HEK293 (cell line): ENCODE data around the gene GTSF1L.

Source experiments
- CTCF ChIA-PET: fragments of 350-600 bp; formaldehyde crosslinking; extraction: SDS; loops from one replicate; lab custom pipeline; 2021; ENCODE audit warnings: antibody characterized with exemption; lab: Yijun Ruan, JAX
- POLR2A ChIA-PET: fragments of 300-600 bp; formaldehyde crosslinking; extraction: SDS; loops from one replicate; lab custom pipeline; 2020; ENCODE audit warnings: antibody characterized with exemption, inconsistent platforms; lab: Yijun Ruan, JAX
- H3K27ac ChIP-seq: fragments of 200-500 bp; sonication (Bioruptor generic); 2 replicates; pipeline ENCODE4 v1.5.1; 2014; ENCODE audit warnings: low read depth, low read length, control low read depth, inconsistent platforms; ENCODE audit errors: extremely low read depth
- H3K36me3 ChIP-seq, 2 experiments: fragments of 200-500 bp in 1 of 2; sonication (Bioruptor generic) in 1 of 2; 1 replicate in 1 of 2; 2 replicates in 1 of 2; pipeline ENCODE4 v1.5.1; 2014 to 2017; ENCODE audit warnings: inconsistent platforms in 2 of 2, low read length in 2 of 2; ENCODE audit not compliant: control insufficient read depth in 2 of 2, insufficient read depth in 1 of 2
- H3K4me1 ChIP-seq: fragments of 200-500 bp; sonication (Bioruptor generic); 2 replicates; pipeline ENCODE4 v1.5.1; 2014; ENCODE audit warnings: mild to moderate bottlenecking, low read length, inconsistent platforms; ENCODE audit not compliant: control insufficient read depth, insufficient read depth
- H3K4me3 ChIP-seq: 2 replicates; pipeline ENCODE4 v1.5.1; 2011; ENCODE audit warnings: low read depth, mild to moderate bottlenecking, control low read depth, low read length, moderate library complexity
- H3K9me3 ChIP-seq: fragments of 200-500 bp; sonication (Bioruptor generic); 2 replicates; pipeline ENCODE4 v1.5.1; 2014; ENCODE audit warnings: low read depth, low read length, inconsistent platforms; ENCODE audit not compliant: control insufficient read depth, insufficient read depth
- ATF2 ChIP-seq: fragments of 450-650 bp; formaldehyde crosslinking; IDR thresholded peaks from 2 replicates; pipeline ENCODE4 v1.5.1; 2016; ENCODE audit warnings: missing biosample characterization, missing genetic modification characterization, low read depth
- BCL11A ChIP-seq: fragments of 450-650 bp; formaldehyde crosslinking; IDR thresholded peaks from 2 replicates; pipeline ENCODE4 v1.5.1; 2016; ENCODE audit warnings: low read depth, missing biosample characterization, missing genetic modification characterization
- GLI2 ChIP-seq: fragments of 450-650 bp; formaldehyde crosslinking; IDR thresholded peaks from 2 replicates; pipeline ENCODE4; 2017; ENCODE audit warnings: missing biosample characterization, missing genetic modification characterization, low read depth, borderline replicate concordance
- MEIS1 ChIP-seq: sonication (generic); formaldehyde crosslinking; IDR thresholded peaks from 2 replicates; pipeline ENCODE4 v1.8.1; 2022; ENCODE audit warnings: missing genetic modification reagents, mild to moderate bottlenecking, borderline replicate concordance
- PRDM6 ChIP-seq: fragments of 450-650 bp; formaldehyde crosslinking; IDR thresholded peaks from 2 replicates; pipeline ENCODE4 v1.5.1; 2017; ENCODE audit warnings: missing biosample characterization, missing genetic modification characterization
- RBAK ChIP-seq: fragments of 450-650 bp; formaldehyde crosslinking; IDR thresholded peaks from 2 replicates; pipeline ENCODE4 v1.5.1; 2016; ENCODE audit warnings: missing biosample characterization, missing genetic modification characterization
- REPIN1 ChIP-seq: fragments of 450-650 bp; formaldehyde crosslinking; IDR thresholded peaks from 2 replicates; pipeline ENCODE4 v1.5.1; 2017; ENCODE audit warnings: missing biosample characterization, missing genetic modification characterization, low read depth
- WT1 ChIP-seq: fragments of 450-650 bp; formaldehyde crosslinking; IDR thresholded peaks from 2 replicates; pipeline ENCODE4 v1.5.1; 2016; ENCODE audit warnings: missing biosample characterization, missing genetic modification characterization
- ZBTB21 ChIP-seq: fragments of 450-650 bp; formaldehyde crosslinking; IDR thresholded peaks from 2 replicates; pipeline ENCODE4 v1.5.1; 2017; ENCODE audit warnings: missing biosample characterization, missing genetic modification characterization
- ZBTB26 ChIP-seq: fragments of 450-650 bp; formaldehyde crosslinking; optimal IDR thresholded peaks from 2 replicates; pipeline ENCODE3; 2016; ENCODE audit warnings: missing biosample characterization, mild to moderate bottlenecking, missing genetic modification characterization
- ZNF140 ChIP-seq: fragments of 450-650 bp; formaldehyde crosslinking; IDR thresholded peaks from 2 replicates; pipeline ENCODE4 v1.5.1; 2016; ENCODE audit warnings: missing biosample characterization, missing genetic modification characterization
- ZNF146 ChIP-seq: fragments of 450-650 bp; formaldehyde crosslinking; IDR thresholded peaks from 2 replicates; pipeline ENCODE4 v1.5.1; 2016; ENCODE audit warnings: missing biosample characterization, missing genetic modification characterization
- ZNF175 ChIP-seq: fragments of 450-650 bp; formaldehyde crosslinking; IDR thresholded peaks from 2 replicates; pipeline ENCODE4 v1.5.1; 2016; ENCODE audit warnings: missing biosample characterization, missing genetic modification characterization
- ZNF24 ChIP-seq: fragments of 450-650 bp; formaldehyde crosslinking; IDR thresholded peaks from 2 replicates; pipeline ENCODE4 v1.5.1; 2016; ENCODE audit warnings: missing biosample characterization, missing genetic modification characterization
- ZNF311 ChIP-seq: fragments of 450-650 bp; formaldehyde crosslinking; IDR thresholded peaks from 2 replicates; pipeline ENCODE4 v1.5.1; 2017; ENCODE audit warnings: missing biosample characterization, missing genetic modification characterization, borderline replicate concordance
- ZNF341 ChIP-seq: fragments of 450-650 bp; formaldehyde crosslinking; IDR thresholded peaks from 2 replicates; pipeline ENCODE4; 2016; ENCODE audit warnings: low read depth, missing biosample characterization, missing genetic modification characterization
- ZNF449 ChIP-seq: fragments of 450-650 bp; formaldehyde crosslinking; IDR thresholded peaks from 2 replicates; pipeline ENCODE4 v1.5.1; 2017; ENCODE audit warnings: missing biosample characterization, mild to moderate bottlenecking, missing genetic modification characterization, moderate library complexity
- ZNF510 ChIP-seq: fragments of 450-650 bp; formaldehyde crosslinking; IDR thresholded peaks from 2 replicates; pipeline ENCODE4 v1.5.1; 2018; ENCODE audit warnings: mild to moderate bottlenecking, missing genetic modification characterization, missing biosample characterization; ENCODE audit not compliant: insufficient replicate concordance
- ZNF626 ChIP-seq: fragments of 450-650 bp; sonication (Bioruptor Pico); formaldehyde crosslinking; IDR thresholded peaks from 2 replicates; pipeline ENCODE4 v1.5.1; 2018; ENCODE audit warnings: missing biosample characterization, missing genetic modification characterization, inconsistent platforms

Gene GTSF1L

GRCh38 chr20:43755390-43755789, 28.6 kb upstream of the GTSF1L start:
- no peak overlapping the region for H3K4me3 ChIP-seq
- TF ChIP-seq ZNF175 (tag by site-specific recombination) = no peak
- TF ChIP-seq ZNF146 (tag by site-specific recombination) = no peak
- TF ChIP-seq, all 188 proteins: peak for 0
- CTCF ChIA-PET = interaction anchor here (0.6 to 0.7 kb wide), 2 partner anchors 295 to 328 kb away, joined by 3 to 4 read pairs; no protein-coding TSS in a partner anchor
- POLR2A ChIA-PET = no interaction called here
- Histone ChIP-seq H3K27ac (no peak overlapping the region), H3K9me3 (no peaks in the 10 kb centered on the region), H3K36me3 (no peaks in the 10 kb centered on the region), H3K4me1 (no peaks in the 10 kb centered on the region)

- CTCF ChIA-PET = interaction anchor here (0.6 to 5.5 kb wide), 3 partner anchors 88 to 334 kb away, joined by 3 to 105 read pairs (median 4); no protein-coding TSS in a partner anchor
- no peak for TF ChIP-seq ZBTB21 (tag by site-specific recombination)
- H3K4me1 ChIP-seq = no peaks in the 10 kb centered on the region; the same call in 1 of the 2 replicates
Measured at GRCh38 chr20:43752561-43753301, 25.9 kb upstream of the GTSF1L start.

GRCh38 chr20:43752051-43752360, 25.2 kb upstream of the GTSF1L start:
- POLR2A ChIA-PET = no interaction called here
- Histone ChIP-seq H3K36me3 (no peaks in the 10 kb centered on the region), H3K9me3 (no peaks in the 10 kb centered on the region), H3K4me1 (no peaks in the 10 kb centered on the region; the same call in 1 of the 2 replicates), H3K4me3 (no peak overlapping the region), H3K27ac (no peak overlapping the region)
- CTCF ChIA-PET = interaction anchor here (0.6 to 5.5 kb wide), 4 partner anchors 88 to 335 kb away, joined by 3 to 105 read pairs (median 4); no protein-coding TSS in a partner anchor
- no peak for TF ChIP-seq BCL11A (tag by site-specific recombination)
- no peak for TF ChIP-seq ZNF449
- no peak for TF ChIP-seq MEIS1 (CRISPR knock-in tag)
- TF ChIP-seq GLI2 = no peak
- no peak for TF ChIP-seq RBAK (tag by site-specific recombination)
- TF ChIP-seq ZNF311 = no peak
- TF ChIP-seq ZNF140 = no peak
- TF ChIP-seq ZNF341 (tag by site-specific recombination) = no peak
- TF ChIP-seq ZNF626 (tag by site-specific recombination) = no peak
- no peak for TF ChIP-seq ZBTB21 (tag by site-specific recombination)
- TF ChIP-seq PRDM6 (tag by site-specific recombination) = no peak
- TF ChIP-seq ZNF24 = no peak
- TF ChIP-seq ZBTB26 (tag by site-specific recombination) = no peak
- TF ChIP-seq ATF2 (tag by site-specific recombination) = no peak
- no peak for TF ChIP-seq REPIN1 (tag by site-specific recombination)
- no peak for TF ChIP-seq WT1 (tag by site-specific recombination)
- TF ChIP-seq ZNF510 (tag by site-specific recombination) = no peak

More at GRCh38 chr20:43752561-43753301, 25.9 kb upstream of the GTSF1L start:
- Histone ChIP-seq H3K4me3 (no peak overlapping the region), H3K36me3 (no peaks in the 10 kb centered on the region), H3K27ac (no peak overlapping the region), H3K9me3 (no peaks in the 10 kb centered on the region)
- POLR2A ChIA-PET = no interaction called here
